ENCODE measurements around the gene CSRNP3.

- no peak for TF ChIP-seq CTCF (conservative IDR thresholded peaks at IDR 0.05)
- TF ChIP-seq EZH2 (IDR thresholded peaks at IDR 0.05; ENCODE audit: low read depth), result no peak
These were observed 28.3 kb downstream of the CSRNP3 start for GRCh38 chr2:165497659-165498317.
